ENCODE results near the gene LRRC8E.

The LRRC8E gene

DNA sequence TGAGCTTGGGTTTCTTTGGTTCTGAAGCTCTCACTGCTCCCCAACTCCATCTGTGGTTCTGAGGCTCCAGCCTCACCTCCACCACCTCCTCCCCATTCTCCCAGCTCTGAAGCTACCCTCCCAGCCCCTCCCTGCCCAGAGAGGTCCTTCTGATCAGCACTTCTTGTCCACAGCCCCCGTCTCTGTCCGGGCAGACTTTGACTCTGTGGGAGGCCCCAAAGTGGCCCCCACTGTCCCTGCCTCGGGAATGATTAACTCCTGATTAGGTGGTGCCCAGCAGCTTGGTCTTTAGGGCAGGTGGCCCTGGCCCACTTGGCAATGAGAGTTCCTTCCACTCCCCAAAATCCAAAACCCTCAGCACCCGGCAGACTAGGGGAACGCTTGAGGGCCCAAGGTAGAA, 43.9 kb upstream of the LRRC8E start:
- DNase-seq (ENCODE audit: low read depth) = no peak
- H3K4me3 ChIP-seq (ENCODE audit: low read depth, low read length) = no peak overlapping the region
- in situ Hi-C loops (cut with HindIII; ENCODE audit: low sequenced_read_pairs) = no loop called here
- TF ChIP-seq, protein P1, sequence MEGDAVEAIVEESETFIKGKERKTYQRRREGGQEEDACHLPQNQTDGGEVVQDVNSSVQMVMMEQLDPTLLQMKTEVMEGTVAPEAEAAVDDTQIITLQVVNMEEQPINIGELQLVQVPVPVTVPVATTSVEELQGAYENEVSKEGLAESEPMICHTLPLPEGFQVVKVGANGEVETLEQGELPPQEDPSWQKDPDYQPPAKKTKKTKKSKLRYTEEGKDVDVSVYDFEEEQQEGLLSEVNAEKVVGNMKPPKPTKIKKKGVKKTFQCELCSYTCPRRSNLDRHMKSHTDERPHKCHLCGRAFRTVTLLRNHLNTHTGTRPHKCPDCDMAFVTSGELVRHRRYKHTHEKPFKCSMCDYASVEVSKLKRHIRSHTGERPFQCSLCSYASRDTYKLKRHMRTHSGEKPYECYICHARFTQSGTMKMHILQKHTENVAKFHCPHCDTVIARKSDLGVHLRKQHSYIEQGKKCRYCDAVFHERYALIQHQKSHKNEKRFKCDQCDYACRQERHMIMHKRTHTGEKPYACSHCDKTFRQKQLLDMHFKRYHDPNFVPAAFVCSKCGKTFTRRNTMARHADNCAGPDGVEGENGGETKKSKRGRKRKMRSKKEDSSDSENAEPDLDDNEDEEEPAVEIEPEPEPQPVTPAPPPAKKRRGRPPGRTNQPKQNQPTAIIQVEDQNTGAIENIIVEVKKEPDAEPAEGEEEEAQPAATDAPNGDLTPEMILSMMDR (IDR thresholded peaks at IDR 0.05; ENCODE audit: low read depth, low read length, missing control alignments) = no peak

DNA sequence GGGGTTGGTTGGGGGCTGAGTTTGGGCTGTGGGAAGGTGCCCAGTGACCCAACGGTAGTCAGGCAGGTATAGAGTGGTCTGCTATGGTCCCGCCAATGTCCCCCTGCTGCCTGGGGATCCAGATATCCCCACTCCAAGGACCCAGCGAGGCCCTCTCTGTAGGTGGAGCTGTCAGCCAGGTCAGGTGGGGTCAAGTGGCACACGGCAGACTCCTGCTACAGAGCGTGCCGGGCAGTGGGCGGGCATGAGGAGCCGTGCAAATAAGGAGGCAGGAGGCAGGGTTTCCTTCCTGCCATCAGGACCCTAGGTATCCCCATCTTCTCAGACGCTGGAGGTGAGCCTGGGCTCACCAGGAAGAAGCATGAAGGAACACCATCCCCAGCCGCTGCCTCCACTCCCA, 43.4 kb upstream of the LRRC8E start:
- no peak for DNase-seq (ENCODE audit: low read depth)
- in situ Hi-C loops (cut with HindIII; ENCODE audit: low sequenced_read_pairs) = no loop called here
- no peak overlapping the region for H3K4me3 ChIP-seq (ENCODE audit: low read depth, low read length)
- TF ChIP-seq, protein P1 (IDR thresholded peaks at IDR 0.05; ENCODE audit: low read depth, low read length, missing control alignments) = no peak

DNA sequence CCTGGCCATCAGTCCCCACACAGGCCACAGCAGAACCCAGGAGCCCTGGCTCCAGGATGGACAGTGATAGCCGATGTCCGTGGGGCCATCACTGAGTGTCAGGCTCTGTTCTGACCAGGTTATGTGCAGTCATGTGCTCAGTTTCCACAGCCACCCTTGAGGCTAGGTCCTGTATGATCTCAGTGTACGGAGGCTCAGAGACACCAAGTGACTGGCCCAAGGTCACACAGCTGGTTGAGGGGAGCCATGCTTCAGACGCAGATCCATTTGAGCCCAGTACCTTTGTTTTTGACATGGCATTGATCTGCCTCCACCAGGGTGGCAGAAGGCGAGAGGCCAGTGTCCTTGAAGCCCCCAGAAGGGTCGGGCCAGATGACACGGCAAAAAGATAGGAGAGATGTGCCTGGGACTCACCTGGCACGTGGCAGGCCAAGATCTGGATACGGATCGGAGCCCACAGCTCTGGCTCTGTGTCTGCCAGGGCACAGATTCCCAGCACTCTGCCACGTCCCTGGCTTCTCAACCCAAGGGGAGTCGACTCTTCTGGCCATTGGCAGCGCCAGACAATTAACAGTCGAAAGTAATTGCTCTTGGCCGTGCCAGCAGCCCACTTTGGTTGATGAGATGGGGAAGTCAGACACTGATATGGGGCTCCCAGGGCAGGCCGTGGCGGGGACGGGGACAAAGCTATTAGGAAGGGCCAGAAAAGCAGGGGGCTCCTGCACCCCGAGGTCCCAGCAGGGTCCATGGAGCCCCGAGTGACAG, 42.7 kb upstream of the LRRC8E start:
- no peak for DNase-seq (ENCODE audit: low read depth)
- in situ Hi-C loops (cut with HindIII; ENCODE audit: low sequenced_read_pairs) = no loop called here
- TF ChIP-seq, protein P1 (IDR thresholded peaks at IDR 0.05; ENCODE audit: low read depth, low read length, missing control alignments) = no peak
- no peak overlapping the region for H3K4me3 ChIP-seq (ENCODE audit: low read depth, low read length)

DNA sequence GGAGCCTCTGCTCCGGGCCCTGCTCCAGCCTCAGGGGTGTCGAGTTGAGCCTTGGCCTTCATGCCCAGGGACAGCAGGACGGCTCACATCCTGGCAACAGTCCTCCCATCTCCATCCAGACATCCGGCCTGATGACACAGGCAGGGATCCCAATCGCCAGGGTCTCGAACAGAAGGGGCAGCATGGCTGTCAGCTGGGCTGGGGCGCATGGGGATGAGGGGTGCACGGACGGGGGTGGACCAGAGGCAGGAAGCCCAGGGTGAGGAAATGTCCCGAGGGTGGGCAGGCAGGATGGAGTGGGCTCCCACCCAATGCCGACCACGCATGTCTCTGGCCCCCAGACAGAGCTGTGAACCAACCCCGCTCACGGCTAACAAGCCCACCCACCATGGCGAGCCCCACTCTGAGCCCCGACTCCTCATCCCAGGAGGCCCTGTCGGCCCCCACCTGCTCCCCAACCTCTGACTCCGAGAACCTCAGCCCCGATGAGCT, 42.1 kb upstream of the LRRC8E start:
- DNase-seq (ENCODE audit: low read depth) = no peak
- no peak overlapping the region for H3K4me3 ChIP-seq (ENCODE audit: low read depth, low read length)
- in situ Hi-C loops (cut with HindIII; ENCODE audit: low sequenced_read_pairs) = no loop called here
- TF ChIP-seq, protein P1 (IDR thresholded peaks at IDR 0.05; ENCODE audit: low read depth, low read length, missing control alignments) = no peak

DNA sequence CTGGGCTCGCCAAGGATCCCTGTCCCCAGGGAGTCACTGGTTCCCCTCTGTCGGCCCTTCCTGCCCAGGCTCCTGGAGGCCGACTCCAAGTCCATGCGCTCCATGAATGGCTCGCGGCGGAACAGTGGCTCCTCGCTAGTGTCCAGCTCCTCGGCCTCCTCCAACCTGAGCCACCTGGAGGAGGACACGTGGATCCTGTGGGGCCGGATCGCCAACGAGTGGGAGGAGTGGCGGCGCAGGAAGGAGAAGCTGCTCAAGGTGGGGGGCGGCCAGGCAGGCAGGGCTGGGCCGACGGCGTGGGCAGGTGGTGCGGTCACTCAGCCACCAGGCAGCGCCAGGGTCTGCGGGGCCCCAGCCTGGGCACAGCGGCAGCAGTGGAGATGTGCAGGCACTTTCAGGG, 40.6 kb upstream of the LRRC8E start:
- TF ChIP-seq, protein P1 (IDR thresholded peaks at IDR 0.05; ENCODE audit: low read depth, low read length, missing control alignments) = no peak
- no peak overlapping the region for H3K4me3 ChIP-seq (ENCODE audit: low read depth, low read length)
- no peak for DNase-seq (ENCODE audit: low read depth)
- in situ Hi-C loops (cut with HindIII; ENCODE audit: low sequenced_read_pairs) = no loop called here

DNA sequence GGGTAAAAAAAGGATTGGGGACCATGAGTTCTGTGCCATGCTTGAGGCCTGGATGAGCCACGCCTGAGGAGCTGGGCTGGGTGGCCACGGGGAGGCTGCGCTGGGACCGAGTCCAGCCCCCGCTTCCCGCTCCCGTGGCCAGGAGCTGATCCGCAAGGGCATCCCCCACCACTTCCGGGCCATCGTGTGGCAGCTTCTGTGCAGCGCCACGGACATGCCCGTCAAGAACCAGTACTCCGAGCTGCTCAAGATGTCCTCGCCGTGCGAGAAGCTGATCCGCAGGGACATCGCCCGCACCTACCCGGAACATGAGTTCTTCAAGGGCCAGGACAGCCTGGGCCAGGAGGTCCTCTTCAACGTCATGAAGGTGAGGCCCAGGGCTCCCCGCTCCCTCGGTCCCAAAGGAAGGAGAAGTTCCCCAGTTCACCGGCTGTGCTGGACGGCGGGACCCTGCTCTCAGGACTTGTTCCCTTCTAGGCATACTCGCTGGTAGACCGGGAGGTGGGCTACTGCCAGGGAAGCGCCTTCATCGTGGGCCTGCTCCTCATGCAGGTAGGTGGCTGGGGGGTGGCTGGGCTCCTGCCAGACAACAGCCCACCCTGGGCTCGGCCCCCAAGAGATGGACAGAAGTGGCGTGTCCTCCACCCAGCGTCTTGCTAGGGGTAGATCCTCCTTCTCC, 39.4 kb upstream of the LRRC8E start:
- no peak for DNase-seq (ENCODE audit: low read depth)
- no peak overlapping the region for H3K4me3 ChIP-seq (ENCODE audit: low read depth, low read length)
- in situ Hi-C loops (cut with HindIII; ENCODE audit: low sequenced_read_pairs) = no loop called here
- TF ChIP-seq, protein P1 (IDR thresholded peaks at IDR 0.05; ENCODE audit: low read depth, low read length, missing control alignments) = no peak

All from astrocyte of the cerebellum (primary cell).